T-cell (primary cell): ENCODE results near the gene RGS19. TPM values are rescaled to one million over a fixed set of nuclear protein-coding genes. Genes with fewer than 3 reads are reported as not detected.

Source experiments
- ATAC-seq, 4 experiments: fragments of 200-7000 bp in 3 of 4; fragments of 150-1000 bp in 1 of 4; cut with Tn5 transposase; replicated peaks in 1 of 4; 1 replicate in 3 of 4; 2 replicates in 1 of 4; pipeline ENCODE4 v1.10.0; 2021; ENCODE audit warnings: moderate library complexity in 3 of 4, mild to moderate bottlenecking in 2 of 4, moderate number of reproducible peaks in 1 of 4
- CTCF ChIA-PET, 2 donors: fragments of 300-600 bp; sonication (Branson Sonifier 250); formaldehyde crosslinking; loops; one replicate each; lab custom pipeline; 2022; ENCODE audit warnings: antibody characterized with exemption in 2 of 2; lab: Charles Lee
- POLR2A ChIA-PET, 2 donors: fragments of 300-600 bp; sonication (Branson Sonifier 250); formaldehyde crosslinking; loops; one replicate each; lab custom pipeline; 2022; ENCODE audit warnings: antibody characterized with exemption in 2 of 2; lab: Charles Lee
- DNase-seq, 35 experiments: peaks; one replicate each; pipeline versions ENCODE4 v3.0.0 to v3.0.0-alpha.2; 2013 to 2023
- H3K27ac ChIP-seq: one replicate; pipeline ENCODE4 v1.5.1; 2013; ENCODE audit warnings: low read length
- H3K27me3 ChIP-seq, 2 experiments: replicated peaks in 1 of 2; 1 replicate in 1 of 2; 2 replicates in 1 of 2; pipeline versions ENCODE4 v1.6.1 to v1.7.0; 2013; ENCODE audit warnings: low read length in 1 of 2, mixed read lengths in 1 of 2; ENCODE audit not compliant: control insufficient read depth in 2 of 2, insufficient read depth in 2 of 2; ENCODE audit errors: extremely low read depth in 1 of 2
- H3K36me3 ChIP-seq, 2 donors: 1 replicate in 1 of 2; 2 replicates in 1 of 2; pipeline versions ENCODE4 v1.6.1 to v1.7.0; 2013; ENCODE audit warnings: low read length in 1 of 2; ENCODE audit not compliant: control insufficient read depth in 2 of 2, insufficient read depth in 1 of 2; ENCODE audit errors: extremely low read depth in 1 of 2
- H3K4me1 ChIP-seq, 2 experiments: 1 replicate in 1 of 2; 2 replicates in 1 of 2; pipeline versions ENCODE4 v1.6.1 to v1.7.0; 2013; ENCODE audit warnings: low read length in 2 of 2, mixed read lengths in 1 of 2; ENCODE audit not compliant: insufficient read depth in 2 of 2, control insufficient read depth in 1 of 2; ENCODE audit errors: extremely low read depth in 1 of 2
- H3K4me3 ChIP-seq, 2 donors: 1 replicate in 1 of 2; 2 replicates in 1 of 2; pipeline versions ENCODE4 v1.5.1 to v1.7.0; 2013; ENCODE audit warnings: mild to moderate bottlenecking in 2 of 2, low read length in 1 of 2, moderate library complexity in 1 of 2; ENCODE audit not compliant: control insufficient read depth in 1 of 2; ENCODE audit errors: extremely low read depth in 1 of 2
- H3K9me3 ChIP-seq: 2 replicates; pipeline ENCODE4 v1.7.0; 2013
- H3K27ac Mint-ChIP-seq, 2 donors: one replicate each; pipeline ENCODE4 v1.8.0; 2020 to 2021; ENCODE audit warnings: mild to moderate bottlenecking in 2 of 2, mixed read lengths in 2 of 2
- H3K27me3 Mint-ChIP-seq, 2 donors: one replicate each; pipeline ENCODE4 v1.8.0; 2021 to 2022; ENCODE audit warnings: mixed read lengths in 2 of 2
- H3K36me3 Mint-ChIP-seq: one replicate; pipeline ENCODE4 v1.8.0; 2021; ENCODE audit warnings: mixed read lengths
- H3K4me1 Mint-ChIP-seq, 3 donors: one replicate each; pipeline ENCODE4 v1.8.0; 2020 to 2022; ENCODE audit warnings: mixed read lengths in 3 of 3, mild to moderate bottlenecking in 1 of 3
- H3K4me3 Mint-ChIP-seq, 3 donors: one replicate each; pipeline ENCODE4 v1.8.0; 2020 to 2022; ENCODE audit warnings: mild to moderate bottlenecking in 3 of 3, mixed read lengths in 3 of 3, moderate library complexity in 3 of 3
- H3K9me3 Mint-ChIP-seq, 3 donors: one replicate each; pipeline ENCODE4 v1.8.0; 2020 to 2022; ENCODE audit warnings: mixed read lengths in 3 of 3
- WGBS: methylation state at CpG from one replicate; pipeline ENCODE4 v1.1.5; 2013; ENCODE audit warnings: missing lambda C conversion rate; ENCODE audit not compliant: insufficient coverage; 5-methylcytosine and 5-hydroxymethylcytosine counted together
- total RNA-seq, 35 experiments: library from RNA in 6 of 35; stranded (reverse) in 6 of 35; fragments of 120-200 nt in 1 of 35; gene quantifications; one replicate each; pipeline versions ENCODE4 v1.2.1 to v1.2.4 and lab custom pipeline; 2013 to 2026

The RGS19 gene
- total RNA-seq, 5 donors from 2014 or later (not counting 1 experiment from before 2014, with no cell fraction given) = 39.2 to 61.7 (median 57.3) TPM

- ChIA-PET POLR2A (no interaction called here), CTCF (no interaction called here)
- no peaks in the 10 kb centered on the region for H3K27me3 ChIP-seq
- Mint-ChIP-seq H3K36me3 (peaks cover 62% of the 10 kb centered on the region), H3K4me3 (no peak overlapping the region), H3K27ac (no peak overlapping the region), H3K27me3 (no peaks in the 10 kb centered on the region), H3K4me1 (peaks cover 0 to 17% (median 13%) of the 10 kb centered on the region in 3 donors), H3K9me3 (no peaks in the 10 kb centered on the region)
- H3K4me1 ChIP-seq = no peaks in the 10 kb centered on the region
- 98% methylated on average over 23 of the region's 29 CpGs for WGBS
- no peak for DNase-seq
- no peaks in the 10 kb centered on the region for H3K9me3 ChIP-seq
- no peak overlapping the region for H3K27ac ChIP-seq
- no peak for ATAC-seq
- H3K4me3 ChIP-seq = no peak overlapping the region
- peaks cover 57 to 92% of the 10 kb centered on the region in 2 donors for H3K36me3 ChIP-seq
These were observed 53.4 kb downstream of the RGS19 start for GRCh38 chr20:64025826-64026412.

GRCh38 chr20:64025101-64025825, 54.1 kb downstream of the RGS19 start:
- no peaks in the 10 kb centered on the region for H3K27me3 Mint-ChIP-seq
- H3K4me1 ChIP-seq = no peaks in the 10 kb centered on the region
- H3K27ac ChIP-seq = no peak overlapping the region
- H3K27ac Mint-ChIP-seq = peak overlapping the region in 1 of 2 donors; percentile 23
- no peaks in the 10 kb centered on the region for H3K9me3 Mint-ChIP-seq
- H3K36me3 Mint-ChIP-seq = peaks cover 57% of the 10 kb centered on the region
- H3K4me3 ChIP-seq = no peak overlapping the region
- ChIA-PET CTCF (no interaction called here), POLR2A (no interaction called here)
- H3K4me3 Mint-ChIP-seq = no peak overlapping the region
- 98% methylated on average over 18 of the region's 18 CpGs for WGBS
- peaks cover 0 to 17% (median 13%) of the 10 kb centered on the region in 3 donors for H3K4me1 Mint-ChIP-seq
- no peaks in the 10 kb centered on the region for H3K27me3 ChIP-seq
- peaks cover 50 to 86% of the 10 kb centered on the region in 2 donors for H3K36me3 ChIP-seq
- no peaks in the 10 kb centered on the region for H3K9me3 ChIP-seq
- no peak for DNase-seq
- no peak for ATAC-seq

GRCh38 chr20:64024141-64024990, 55.0 kb downstream of the RGS19 start:
- DNase-seq = no peak
- no peak overlapping the region for H3K27ac Mint-ChIP-seq
- no peaks in the 10 kb centered on the region for H3K9me3 Mint-ChIP-seq
- H3K27me3 ChIP-seq = no peaks in the 10 kb centered on the region
- peaks cover 47 to 84% of the 10 kb centered on the region in 2 donors for H3K36me3 ChIP-seq
- peaks cover 1 to 22% (median 19%) of the 10 kb centered on the region in 3 donors for H3K4me1 Mint-ChIP-seq
- no peak overlapping the region for H3K27ac ChIP-seq
- no peaks in the 10 kb centered on the region for H3K27me3 Mint-ChIP-seq
- no peak overlapping the region for H3K4me3 Mint-ChIP-seq
- H3K9me3 ChIP-seq = no peaks in the 10 kb centered on the region
- no peak for ATAC-seq
- WGBS = 97% methylated on average over 12 of the region's 17 CpGs
- peaks cover 63% of the 10 kb centered on the region for H3K36me3 Mint-ChIP-seq
- H3K4me3 ChIP-seq = no peak overlapping the region
- no peaks in the 10 kb centered on the region for H3K4me1 ChIP-seq
- ChIA-PET POLR2A (no interaction called here), CTCF (no interaction called here)

GRCh38 chr20:64023361-64024140, 55.8 kb downstream of the RGS19 start:
- ATAC-seq (no peak), DNase-seq (no peak)
- POLR2A ChIA-PET = interaction anchor here in 1 of 2 donors (0.5 kb wide), 1 partner anchor 27 kb away, joined by 4 read pairs; no protein-coding TSS in a partner anchor
- no peaks in the 10 kb centered on the region for H3K27me3 ChIP-seq
- no peak overlapping the region for H3K27ac ChIP-seq
- no peak overlapping the region for H3K4me3 ChIP-seq
- no peak overlapping the region for H3K4me3 Mint-ChIP-seq
- H3K27ac Mint-ChIP-seq = no peak overlapping the region
- no peaks in the 10 kb centered on the region for H3K27me3 Mint-ChIP-seq
- no peaks in the 10 kb centered on the region for H3K4me1 ChIP-seq
- H3K36me3 ChIP-seq = peaks cover 49 to 85% of the 10 kb centered on the region in 2 donors
- CTCF ChIA-PET = no interaction called here
- H3K9me3 Mint-ChIP-seq = no peaks in the 10 kb centered on the region
- WGBS = 97% methylated on average over 10 of the region's 15 CpGs
- H3K4me1 Mint-ChIP-seq = peaks cover 3 to 22% (median 19%) of the 10 kb centered on the region in 3 donors
- H3K9me3 ChIP-seq = no peaks in the 10 kb centered on the region
- H3K36me3 Mint-ChIP-seq = peaks cover 63% of the 10 kb centered on the region

Other genes starting within 250 kb of the RGS19 start
- under 1 TPM; 0.20 to 0.95 (median 0.30) TPM for gene ZBTB46, start 248.3 kb downstream of the RGS19 start, total RNA-seq
- gene ABHD16B, start 218.0 kb downstream of the RGS19 start, total RNA-seq = not detected
- gene TPD52L2, start 214.2 kb downstream of the RGS19 start, total RNA-seq = 10 to 100 TPM; 27.8 to 44.1 (median 39.3) TPM
- 10 to 100 TPM; 35.4 to 63.7 (median 54.9) TPM for gene DNAJC5, start 184.4 kb downstream of the RGS19 start, total RNA-seq
- 10 to 100 TPM; 40.6 to 72.3 (median 67.0) TPM for gene UCKL1, start 123.1 kb downstream of the RGS19 start, total RNA-seq
- gene ZNF512B, start 109.6 kb downstream of the RGS19 start, total RNA-seq = 10 to 100 TPM; 22.7 to 26.3 (median 25.1) TPM
- 10 to 100 TPM; 16.1 to 30.8 (median 17.7) TPM for gene SAMD10, start 99.9 kb downstream of the RGS19 start, total RNA-seq
- gene PRPF6, start 98.4 kb downstream of the RGS19 start, total RNA-seq = 100 to 1,000 TPM in 1 of 5 donors, 10 to 100 TPM in 4; 59.8 to 106 (median 83.5) TPM
- gene C20orf204, start 43.3 kb downstream of the RGS19 start, total RNA-seq = 10 to 100 TPM in 2 of 5 donors, 1 to 10 TPM in 3; 4.5 to 20.8 (median 9.5) TPM
- gene SOX18, start 29.9 kb downstream of the RGS19 start, total RNA-seq = under 1 TPM in 3 of 5 donors, not detected in 2; 0.35 to 0.56 (median 0.44) TPM
- gene TCEA2, start 16.3 kb downstream of the RGS19 start, total RNA-seq = 10 to 100 TPM; 25.8 to 49.7 (median 40.1) TPM
- 1 to 10 TPM; 1.1 to 1.9 (median 1.5) TPM for gene OPRL1, start 564 bp upstream of the RGS19 start, total RNA-seq
- under 1 TPM in 3 of 5 donors, not detected in 2; 0.30 to 0.86 (median 0.35) TPM for gene LKAAEAR1, start 4.9 kb upstream of the RGS19 start, total RNA-seq
- not detected for gene NPBWR2, start 28.0 kb upstream of the RGS19 start, total RNA-seq
- gene MYT1, start 84.9 kb upstream of the RGS19 start, total RNA-seq = under 1 TPM in 1 of 5 donors, not detected in 4; 0.06 TPM
- 100 to 1,000 TPM in 4 of 5 donors, 10 to 100 TPM in 1; 92.0 to 175 (median 160) TPM for gene PCMTD2, start 176.2 kb upstream of the RGS19 start, total RNA-seq